GM18861 (cell line): ENCODE data around the gene SMKR1.
"Not testable (repeated sequence)": the region's sequence is repeated elsewhere in the genome, so short reads cannot be mapped to it uniquely, and the experiment has no call there.

Experiments used
- ATAC-seq: cut with Tn5 transposase; IDR thresholded peaks from one replicate; pipeline ENCODE4 v1.9.1; 2021; ENCODE audit not compliant: unreplicated experiment

Gene SMKR1

GRCh38 chr7:129501760-129502707, at the start of gene SMKR1:
Gene SMKR1, plus strand, starts transcription at chr7:129502531. Its CDS starts 294 bp downstream, at chr7:129502825.
- ATAC-seq, result peak; percentile 82

- ATAC-seq, result no peak
Measured at GRCh38 chr7:129452589-129453231, 49.6 kb upstream of the SMKR1 start.

GRCh38 chr7:129453510-129454248, 48.7 kb upstream of the SMKR1 start:
- ATAC-seq, result no peak

GRCh38 chr7:129454249-129454551, 48.1 kb upstream of the SMKR1 start:
- ATAC-seq, result no peak

- no peak for ATAC-seq
Measured at GRCh38 chr7:129456421-129456820, 45.9 kb upstream of the SMKR1 start.

GRCh38 chr7:129457101-129457500, 45.2 kb upstream of the SMKR1 start:
- ATAC-seq, result no peak

GRCh38 chr7:129458171-129458570, 44.2 kb upstream of the SMKR1 start:
- no peak for ATAC-seq

- ATAC-seq, result no peak
Measured at GRCh38 chr7:129461809-129462208, 40.5 kb upstream of the SMKR1 start.

- ATAC-seq, result no peak
Measured at GRCh38 chr7:129462420-129462819, 39.9 kb upstream of the SMKR1 start.

- no peak for ATAC-seq
Measured at GRCh38 chr7:129464194-129464593, 38.1 kb upstream of the SMKR1 start.

GRCh38 chr7:129465080-129465479, 37.3 kb upstream of the SMKR1 start:
- no peak for ATAC-seq

GRCh38 chr7:129466796-129467195, 35.5 kb upstream of the SMKR1 start:
- ATAC-seq, result no peak

GRCh38 chr7:129468087-129468486, 34.2 kb upstream of the SMKR1 start:
- ATAC-seq, result no peak

- ATAC-seq, result no peak
Measured at GRCh38 chr7:129468547-129468946, 33.8 kb upstream of the SMKR1 start.

- no peak for ATAC-seq
Measured at GRCh38 chr7:129469930-129470329, 32.4 kb upstream of the SMKR1 start.

- no peak for ATAC-seq
Measured at GRCh38 chr7:129470411-129470810, 31.9 kb upstream of the SMKR1 start.

- no peak for ATAC-seq
Measured at GRCh38 chr7:129471402-129471827, 30.9 kb upstream of the SMKR1 start.

- not testable (repeated sequence) for ATAC-seq
Measured at GRCh38 chr7:129475931-129476330, 26.4 kb upstream of the SMKR1 start.

- ATAC-seq, result not testable (repeated sequence)
Measured at GRCh38 chr7:129476398-129476797, 25.9 kb upstream of the SMKR1 start.

- no peak for ATAC-seq
Measured at GRCh38 chr7:129479831-129480230, 22.5 kb upstream of the SMKR1 start.

- ATAC-seq, result no peak
Measured at GRCh38 chr7:129480674-129481363, 21.5 kb upstream of the SMKR1 start.
